Fibroblast of lung (primary cell): ENCODE measurements around the gene UST. TPM values are rescaled to one million over a fixed set of nuclear protein-coding genes. Genes with fewer than 3 reads are reported as not detected.

Source experiments
- DNase-seq, 2 donors: peaks; one replicate each; pipeline versions ENCODE4 v3.0.0 to v3.0.0-alpha.2; 2010; ENCODE audit warnings: low read depth in 2 of 2
- H2AFZ ChIP-seq: 2 replicates; pipeline ENCODE4 v1.5.1; 2012; ENCODE audit warnings: low read length, control low read depth, inconsistent platforms
- H3K27ac ChIP-seq: 2 replicates; pipeline ENCODE4 v1.5.1; 2011; ENCODE audit warnings: low read length, control low read depth; ENCODE audit not compliant: insufficient read depth
- H3K27me3 ChIP-seq: 2 replicates; pipeline ENCODE4 v1.5.1; 2011; ENCODE audit warnings: mild to moderate bottlenecking, low read length; ENCODE audit not compliant: control insufficient read depth, insufficient read depth
- H3K36me3 ChIP-seq: 2 replicates; pipeline ENCODE4 v1.5.1; 2011; ENCODE audit warnings: low read length; ENCODE audit not compliant: control insufficient read depth, insufficient read depth
- H3K4me1 ChIP-seq: 2 replicates; pipeline ENCODE4 v1.5.1; 2011; ENCODE audit warnings: low read length; ENCODE audit not compliant: control insufficient read depth, insufficient read depth; ENCODE audit errors: extremely low read depth
- H3K4me2 ChIP-seq: 2 replicates; pipeline ENCODE4 v1.5.1; 2011; ENCODE audit warnings: low read length, control low read depth; ENCODE audit not compliant: insufficient read depth; ENCODE audit errors: extremely low read depth
- H3K4me3 ChIP-seq, 4 experiments: fragments of 200-600 bp in 1 of 4; sonication (generic) in 1 of 4; replicated peaks in 1 of 4; 2 replicates each; pipeline ENCODE4 v1.5.1; 2011 to 2016; ENCODE audit warnings: low read length in 4 of 4, low read depth in 3 of 4, mild to moderate bottlenecking in 3 of 4, control low read depth in 2 of 4, inconsistent platforms in 1 of 4, mixed read lengths in 1 of 4; ENCODE audit not compliant: insufficient read depth in 1 of 4; ENCODE audit errors: control extremely low read depth in 1 of 4
- H3K79me2 ChIP-seq: 2 replicates; pipeline ENCODE4 v1.5.1; 2012; ENCODE audit warnings: mild to moderate bottlenecking, low read length, inconsistent platforms; ENCODE audit not compliant: control insufficient read depth, insufficient read depth
- H3K9ac ChIP-seq: 2 replicates; pipeline ENCODE4 v1.5.1; 2011; ENCODE audit warnings: mild to moderate bottlenecking, low read length, control low read depth; ENCODE audit not compliant: insufficient read depth
- H3K9me3 ChIP-seq: 2 replicates; pipeline ENCODE4 v1.5.1; 2012; ENCODE audit warnings: low read depth, low read length; ENCODE audit not compliant: control insufficient read depth, insufficient read depth
- H4K20me1 ChIP-seq: 2 replicates; pipeline ENCODE4 v1.5.1; 2011; ENCODE audit warnings: low read length; ENCODE audit not compliant: control insufficient read depth, insufficient read depth; ENCODE audit errors: extremely low read depth
- EZH2 ChIP-seq: IDR thresholded peaks from 2 replicates; pipeline ENCODE4 v1.5.1; 2012; ENCODE audit warnings: low read length, control low read depth, mild to moderate bottlenecking; ENCODE audit errors: missing control alignments
- polyA plus RNA-seq, 2 donors: library from polyadenylated mRNA; depleted of rRNA in 1 of 2; stranded (reverse) in 1 of 2; unstranded in 1 of 2; fragments of >200 nt; gene quantifications; 2 replicates each; pipeline ENCODE4 v1.2.1, GENCODE V29; 2011 to 2012; ENCODE audit warnings: missing spikeins in 1 of 2
- total RNA-seq: library from RNA; depleted of rRNA; stranded (reverse); fragments of >200 nt; gene quantifications from 2 replicates; pipeline ENCODE4 v1.2.1, GENCODE V29; 2014
- TF ChIP-seq, protein P1 (sequence below), 2 donors: IDR thresholded peaks in 1 of 2; conservative IDR thresholded peaks in 1 of 2; 1 replicate in 1 of 2; 2 replicates in 1 of 2; pipeline ENCODE4 v1.5.1; 2011 to 2012; ENCODE audit warnings: low read length in 2 of 2, control low read depth in 1 of 2, inconsistent platforms in 1 of 2, low read depth in 1 of 2, mild to moderate bottlenecking in 1 of 2

Gene UST
- total and polyA plus RNA-seq, 2 donors (not counting 1 experiment from before 2014, with no cell fraction given) = 6.8 to 19.5 TPM

DNA sequence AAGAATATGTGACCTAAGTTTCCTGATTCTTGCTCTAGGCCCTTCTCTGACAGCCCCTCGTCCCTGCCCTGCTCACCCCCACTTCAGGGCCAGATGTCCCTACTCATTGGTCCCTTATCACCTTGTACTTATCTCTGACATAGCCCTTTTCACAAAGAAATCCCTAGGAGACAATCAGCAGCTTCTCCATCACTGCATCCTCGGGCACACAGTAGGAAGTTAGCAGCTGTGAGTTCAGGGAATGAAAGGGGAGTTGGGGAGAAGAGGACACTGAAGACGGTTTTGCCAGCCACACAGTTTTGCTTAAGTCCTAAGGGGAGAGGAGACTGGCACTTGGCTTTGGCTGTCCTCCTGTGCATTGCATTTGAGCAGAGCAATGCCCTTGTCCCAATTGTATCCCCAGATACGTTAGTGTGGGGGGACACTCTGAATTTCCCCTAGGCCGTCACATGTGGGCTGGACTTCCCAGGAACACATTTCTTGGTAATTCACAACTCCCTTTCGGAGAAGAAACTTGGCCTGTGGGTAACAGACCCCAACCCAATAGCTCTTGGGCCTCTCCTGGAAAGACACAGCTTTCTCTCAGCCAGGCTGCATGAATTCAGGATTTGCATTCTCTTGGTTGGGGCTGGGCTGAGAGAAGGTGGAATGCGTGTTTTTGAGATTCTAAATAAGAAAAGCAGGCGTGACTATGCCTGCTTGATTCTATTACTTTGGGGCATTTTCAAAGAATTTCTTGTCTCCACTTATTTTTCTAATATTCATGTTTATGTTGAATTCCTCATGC, 177.6 kb downstream of the UST start:
- Histone ChIP-seq H4K20me1 (no peaks in the 10 kb centered on the region), H3K4me3 (no peak overlapping the region)

GRCh38 chr6:148925701-148926100, 178.9 kb downstream of the UST start:
- Histone ChIP-seq H4K20me1 (no peaks in the 10 kb centered on the region), H3K9ac (no peak overlapping the region), H3K27me3 (no peaks in the 10 kb centered on the region), H3K4me1 (no peaks in the 10 kb centered on the region), H3K27ac (no peak overlapping the region), H3K36me3 (no peaks in the 10 kb centered on the region), H3K4me2 (no peak overlapping the region), H3K9me3 (no peaks in the 10 kb centered on the region), H2AFZ (no peak overlapping the region), H3K4me3 (no peak overlapping the region), H3K79me2 (no peaks in the 10 kb centered on the region)
- TF ChIP-seq, protein P1, sequence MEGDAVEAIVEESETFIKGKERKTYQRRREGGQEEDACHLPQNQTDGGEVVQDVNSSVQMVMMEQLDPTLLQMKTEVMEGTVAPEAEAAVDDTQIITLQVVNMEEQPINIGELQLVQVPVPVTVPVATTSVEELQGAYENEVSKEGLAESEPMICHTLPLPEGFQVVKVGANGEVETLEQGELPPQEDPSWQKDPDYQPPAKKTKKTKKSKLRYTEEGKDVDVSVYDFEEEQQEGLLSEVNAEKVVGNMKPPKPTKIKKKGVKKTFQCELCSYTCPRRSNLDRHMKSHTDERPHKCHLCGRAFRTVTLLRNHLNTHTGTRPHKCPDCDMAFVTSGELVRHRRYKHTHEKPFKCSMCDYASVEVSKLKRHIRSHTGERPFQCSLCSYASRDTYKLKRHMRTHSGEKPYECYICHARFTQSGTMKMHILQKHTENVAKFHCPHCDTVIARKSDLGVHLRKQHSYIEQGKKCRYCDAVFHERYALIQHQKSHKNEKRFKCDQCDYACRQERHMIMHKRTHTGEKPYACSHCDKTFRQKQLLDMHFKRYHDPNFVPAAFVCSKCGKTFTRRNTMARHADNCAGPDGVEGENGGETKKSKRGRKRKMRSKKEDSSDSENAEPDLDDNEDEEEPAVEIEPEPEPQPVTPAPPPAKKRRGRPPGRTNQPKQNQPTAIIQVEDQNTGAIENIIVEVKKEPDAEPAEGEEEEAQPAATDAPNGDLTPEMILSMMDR (conservative IDR thresholded peaks at IDR 0.05 in 1 of 2, IDR thresholded peaks at IDR 0.05 in 1 of 2; ENCODE audit: low read depth in 1 of 2, low read length in 2 of 2) = no peak
- no peak for TF ChIP-seq EZH2
- peak in 1 of 2 donors; percentile 17 for DNase-seq

More for the DNA sequence above, 177.6 kb downstream of the UST start:
- no peak for DNase-seq
- Histone ChIP-seq H2AFZ (no peak overlapping the region), H3K27me3 (no peaks in the 10 kb centered on the region), H3K4me2 (no peak overlapping the region), H3K4me1 (no peaks in the 10 kb centered on the region), H3K9ac (no peak overlapping the region), H3K27ac (no peak overlapping the region), H3K9me3 (no peaks in the 10 kb centered on the region), H3K36me3 (no peaks in the 10 kb centered on the region), H3K79me2 (no peaks in the 10 kb centered on the region)
- TF ChIP-seq, protein P1 (conservative IDR thresholded peaks at IDR 0.05 in 1 of 2, IDR thresholded peaks at IDR 0.05 in 1 of 2; ENCODE audit: low read depth in 1 of 2, low read length in 2 of 2) = no peak
- TF ChIP-seq EZH2 = no peak

DNA sequence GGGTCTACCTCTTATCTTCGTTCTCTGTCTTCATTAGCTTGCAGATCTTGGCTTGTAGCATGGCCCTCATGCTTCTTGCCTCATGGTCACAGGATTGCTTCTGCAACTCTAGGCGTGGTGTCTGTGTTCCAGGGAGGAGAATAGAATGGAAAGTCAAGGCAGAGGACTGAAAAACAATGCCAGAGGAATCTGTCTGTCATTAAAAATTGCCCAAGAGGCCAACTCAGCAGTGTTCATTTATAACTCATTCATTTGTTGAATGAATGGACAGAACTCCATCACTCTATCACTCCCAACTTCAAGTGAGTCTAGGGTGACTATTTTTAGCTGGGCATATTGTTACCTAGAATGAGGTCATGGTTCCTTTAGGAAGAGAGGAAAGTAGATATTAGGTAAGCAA, 179.6 kb downstream of the UST start:
- Histone ChIP-seq H2AFZ (no peak overlapping the region), H3K9ac (no peak overlapping the region), H3K9me3 (no peaks in the 10 kb centered on the region), H3K79me2 (no peaks in the 10 kb centered on the region), H3K27ac (no peak overlapping the region), H3K36me3 (no peaks in the 10 kb centered on the region), H3K4me1 (no peaks in the 10 kb centered on the region), H3K27me3 (no peaks in the 10 kb centered on the region), H3K4me2 (no peak overlapping the region), H4K20me1 (no peaks in the 10 kb centered on the region), H3K4me3 (no peak overlapping the region)
- no peak for DNase-seq
- TF ChIP-seq EZH2 = no peak
- TF ChIP-seq, protein P1 (conservative IDR thresholded peaks at IDR 0.05 in 1 of 2, IDR thresholded peaks at IDR 0.05 in 1 of 2; ENCODE audit: low read depth in 1 of 2, low read length in 2 of 2) = no peak
